ENCODE measurements around the gene SIK2. TPM values are rescaled to one million over a fixed set of nuclear protein-coding genes. Genes with fewer than 3 reads are reported as not detected.

Gene SIK2
- total RNA-seq, 1 donor from 2014 or later: 26.3 TPM

GRCh38 chr11:111589886-111590499 lies 12.3 kb upstream of the SIK2 start:
- TF ChIP-seq, protein P1, sequence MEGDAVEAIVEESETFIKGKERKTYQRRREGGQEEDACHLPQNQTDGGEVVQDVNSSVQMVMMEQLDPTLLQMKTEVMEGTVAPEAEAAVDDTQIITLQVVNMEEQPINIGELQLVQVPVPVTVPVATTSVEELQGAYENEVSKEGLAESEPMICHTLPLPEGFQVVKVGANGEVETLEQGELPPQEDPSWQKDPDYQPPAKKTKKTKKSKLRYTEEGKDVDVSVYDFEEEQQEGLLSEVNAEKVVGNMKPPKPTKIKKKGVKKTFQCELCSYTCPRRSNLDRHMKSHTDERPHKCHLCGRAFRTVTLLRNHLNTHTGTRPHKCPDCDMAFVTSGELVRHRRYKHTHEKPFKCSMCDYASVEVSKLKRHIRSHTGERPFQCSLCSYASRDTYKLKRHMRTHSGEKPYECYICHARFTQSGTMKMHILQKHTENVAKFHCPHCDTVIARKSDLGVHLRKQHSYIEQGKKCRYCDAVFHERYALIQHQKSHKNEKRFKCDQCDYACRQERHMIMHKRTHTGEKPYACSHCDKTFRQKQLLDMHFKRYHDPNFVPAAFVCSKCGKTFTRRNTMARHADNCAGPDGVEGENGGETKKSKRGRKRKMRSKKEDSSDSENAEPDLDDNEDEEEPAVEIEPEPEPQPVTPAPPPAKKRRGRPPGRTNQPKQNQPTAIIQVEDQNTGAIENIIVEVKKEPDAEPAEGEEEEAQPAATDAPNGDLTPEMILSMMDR (IDR thresholded peaks at IDR 0.05): no peak
- Histone ChIP-seq H3K9me3 (no peaks in the 10 kb centered on the region), H3K4me3 (no peak overlapping the region), H3K36me3 (no peaks in the 10 kb centered on the region), H3K27me3 (ENCODE audit: low read depth) (no peaks in the 10 kb centered on the region), H3K27ac (no peak overlapping the region), H3K4me1 (no peaks in the 10 kb centered on the region)
- ATAC-seq (no peak), DNase-seq (no peak)
- intact Hi-C loops (cut with DNase I): no loop called here

DNA sequence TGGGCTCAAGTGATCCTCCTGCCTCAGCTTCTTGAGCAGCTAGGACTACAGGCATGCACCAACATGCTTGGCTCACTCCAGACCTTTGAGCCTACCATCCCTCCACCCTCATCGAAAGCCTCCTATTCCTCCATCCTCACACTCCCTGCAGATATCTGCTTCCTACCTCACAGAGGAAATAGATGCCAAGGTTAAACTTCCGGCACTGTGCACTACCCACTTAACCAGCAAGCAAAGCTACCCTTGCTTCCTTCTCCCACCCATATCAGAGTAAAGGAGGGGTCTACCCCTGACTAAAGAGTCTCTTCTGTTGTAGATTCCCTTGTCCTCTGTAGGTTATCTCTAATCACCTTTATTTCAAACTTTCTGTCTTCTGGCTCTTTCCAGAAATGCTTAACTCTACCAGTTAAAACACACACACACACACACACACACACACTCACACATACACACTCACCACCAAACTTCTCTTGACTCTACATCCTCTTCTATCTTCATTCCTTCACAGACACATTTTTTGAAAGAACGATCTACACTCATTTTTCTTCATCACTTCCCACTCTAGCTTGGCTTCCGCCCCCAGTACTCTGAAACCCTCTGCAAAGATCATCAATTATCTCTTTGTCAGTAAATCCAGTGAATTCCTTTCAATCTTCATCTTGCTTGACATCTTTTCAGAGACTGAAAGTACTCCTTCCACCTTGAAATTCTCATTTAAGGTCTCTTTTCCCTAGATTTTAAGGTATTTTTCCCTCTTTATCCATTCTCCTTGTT lies 10.9 kb upstream of the SIK2 start:
- no peaks in the 10 kb centered on the region for H3K9me3 ChIP-seq
- no peaks in the 10 kb centered on the region for H3K36me3 ChIP-seq
- no peak for ATAC-seq
- intact Hi-C loops (cut with DNase I): no loop called here
- H3K4me1 ChIP-seq: no peaks in the 10 kb centered on the region
- no peak overlapping the region for H3K27ac ChIP-seq
- TF ChIP-seq, protein P1 (IDR thresholded peaks at IDR 0.05): no peak
- H3K27me3 ChIP-seq (ENCODE audit: low read depth): no peaks in the 10 kb centered on the region
- no peak for DNase-seq
- no peak overlapping the region for H3K4me3 ChIP-seq

DNA sequence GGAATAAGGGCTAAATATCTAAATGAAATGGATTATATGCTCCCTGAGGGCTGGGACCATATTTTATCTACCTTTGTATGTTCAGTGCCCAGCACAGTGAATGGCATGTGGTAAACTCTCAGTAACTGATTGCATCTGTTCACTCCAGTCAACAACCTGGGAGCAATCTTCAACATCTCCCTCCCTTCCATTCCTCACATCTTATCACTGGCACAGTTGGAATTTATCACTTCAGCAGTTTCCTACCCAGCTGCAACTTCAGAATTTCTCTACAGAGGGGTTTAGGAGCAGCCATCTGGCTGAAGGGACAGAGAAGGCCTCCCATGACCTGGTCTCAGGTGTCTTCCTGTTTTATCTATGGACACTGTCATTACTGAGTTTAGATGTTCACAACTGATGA lies 9.8 kb upstream of the SIK2 start:
- no peaks in the 10 kb centered on the region for H3K27me3 ChIP-seq (ENCODE audit: low read depth)
- ATAC-seq (no peak), DNase-seq (no peak)
- no peak overlapping the region for H3K27ac ChIP-seq
- TF ChIP-seq, protein P1 (IDR thresholded peaks at IDR 0.05): no peak
- no peaks in the 10 kb centered on the region for H3K36me3 ChIP-seq
- H3K4me1 ChIP-seq: no peaks in the 10 kb centered on the region
- intact Hi-C loops (cut with DNase I): no loop called here
- H3K4me3 ChIP-seq: no peak overlapping the region
- no peaks in the 10 kb centered on the region for H3K9me3 ChIP-seq

DNA sequence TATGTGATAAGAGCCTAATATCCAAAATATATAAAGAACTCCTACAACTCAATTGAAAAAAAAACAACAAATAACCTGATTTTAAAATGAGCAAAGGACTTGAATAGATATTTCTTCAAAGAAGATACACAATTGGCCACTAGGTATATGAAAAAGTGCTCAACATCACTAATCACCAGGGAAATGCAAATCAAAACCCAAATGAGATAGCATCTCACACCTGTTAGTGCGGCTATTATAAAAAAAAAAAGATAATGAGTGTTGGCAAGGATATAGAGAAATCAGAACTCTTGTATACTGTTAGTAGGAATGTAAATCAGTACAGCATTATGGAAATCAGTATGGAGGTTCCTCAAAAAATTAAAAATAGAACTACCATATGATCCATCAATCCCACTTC lies 5.9 kb upstream of the SIK2 start:
- Histone ChIP-seq H3K36me3 (no peaks in the 10 kb centered on the region), H3K4me3 (no peak overlapping the region), H3K27me3 (ENCODE audit: low read depth) (no peaks in the 10 kb centered on the region), H3K27ac (no peak overlapping the region), H3K4me1 (peaks cover under 1% of the 10 kb centered on the region), H3K9me3 (no peaks in the 10 kb centered on the region)
- no peak for DNase-seq
- intact Hi-C loops (cut with DNase I): no loop called here
- TF ChIP-seq, protein P1 (IDR thresholded peaks at IDR 0.05): no peak
- no peak for ATAC-seq

DNA sequence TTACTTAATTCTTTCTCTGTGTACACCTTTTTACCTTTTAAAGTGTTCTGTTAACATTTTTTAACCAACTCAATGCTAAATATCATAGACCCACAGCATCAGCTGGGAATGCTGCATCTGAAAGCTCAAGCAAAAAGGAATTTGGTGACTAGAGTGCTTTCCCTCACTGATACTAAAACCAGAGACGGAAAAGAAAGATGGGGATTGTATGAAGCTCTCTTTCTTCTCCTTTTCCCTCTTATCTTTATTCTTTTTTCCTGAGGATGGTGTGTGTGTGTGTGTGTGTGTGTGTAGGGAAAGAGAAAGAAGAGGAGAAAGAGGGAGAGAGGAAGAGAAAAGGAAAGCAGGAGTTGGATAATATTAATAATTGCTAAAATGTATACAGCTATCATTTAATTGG lies 4.1 kb upstream of the SIK2 start:
- ATAC-seq (no peak), DNase-seq (no peak)
- no peaks in the 10 kb centered on the region for H3K36me3 ChIP-seq
- intact Hi-C loops (cut with DNase I): no loop called here
- TF ChIP-seq, protein P1 (IDR thresholded peaks at IDR 0.05): no peak
- no peak overlapping the region for H3K4me3 ChIP-seq
- no peaks in the 10 kb centered on the region for H3K27me3 ChIP-seq (ENCODE audit: low read depth)
- H3K9me3 ChIP-seq: no peaks in the 10 kb centered on the region
- H3K4me1 ChIP-seq: peaks cover 6% of the 10 kb centered on the region
- no peak overlapping the region for H3K27ac ChIP-seq

All from lower lobe of right lung (tissue), 2 donors.